GM15510 (cell line): ENCODE measurements around the gene ARMC6.

Experiments used
- POLR2A ChIP-seq: IDR thresholded peaks from 3 replicates; pipeline ENCODE4 v1.6.1; 2011; ENCODE audit warnings: borderline replicate concordance; ENCODE audit not compliant: insufficient read length; ENCODE audit errors: extremely low read depth

Gene ARMC6

GRCh38 chr19:19098703-19099632, 65.6 kb downstream of the ARMC6 start:
- no peak for TF ChIP-seq POLR2A

- no peak for TF ChIP-seq POLR2A
Observed at GRCh38 chr19:19101540-19101939, 68.1 kb downstream of the ARMC6 start.

GRCh38 chr19:19103167-19103566, 69.8 kb downstream of the ARMC6 start:
- no peak for TF ChIP-seq POLR2A

GRCh38 chr19:19105365-19106055, 72.1 kb downstream of the ARMC6 start:
- TF ChIP-seq POLR2A: no peak

- no peak for TF ChIP-seq POLR2A
Observed at GRCh38 chr19:19106056-19106551, 72.7 kb downstream of the ARMC6 start.

- no peak for TF ChIP-seq POLR2A
Observed at GRCh38 chr19:19107654-19108053, 74.3 kb downstream of the ARMC6 start.
